Kidney (tissue), 14 donors: ENCODE results near the gene SCML2. TPM values are rescaled to one million over a fixed set of nuclear protein-coding genes. Genes with fewer than 3 reads are reported as not detected.

ENCODE experiments used
- DNase-seq, 5 donors: peaks; one replicate each; pipeline ENCODE4 v3.0.0-alpha.2; 2013 to 2020
- FAIRE-seq: peaks from 2 replicates; lab custom pipeline; 2012; peaks lifted over from hg19 to GRCh38; lab: Jason Lieb, UNC
- H3K27ac ChIP-seq, 2 donors: one replicate each; pipeline ENCODE4 v1.7.0; 2013; ENCODE audit warnings: low read depth in 2 of 2, low read length in 2 of 2, inconsistent platforms in 1 of 2
- H3K27me3 ChIP-seq: one replicate; pipeline ENCODE4 v1.7.1; 2013; ENCODE audit warnings: low read length, inconsistent platforms; ENCODE audit not compliant: control insufficient read depth, insufficient read depth
- H3K36me3 ChIP-seq, 3 donors: one replicate each; pipeline versions ENCODE4 v1.7.0 to v1.7.1; 2013; ENCODE audit warnings: low read length in 3 of 3, control low read depth in 1 of 3, inconsistent platforms in 1 of 3; ENCODE audit not compliant: insufficient read depth in 3 of 3, control insufficient read depth in 2 of 3
- H3K4me1 ChIP-seq, 3 donors: one replicate each; pipeline versions ENCODE4 v1.7.0 to v1.7.1; 2013; ENCODE audit warnings: low read length in 3 of 3, inconsistent platforms in 1 of 3, low read depth in 1 of 3; ENCODE audit not compliant: control insufficient read depth in 2 of 3, insufficient read depth in 2 of 3
- H3K4me3 ChIP-seq, 3 donors: one replicate each; pipeline versions ENCODE4 v1.7.0 to v1.8.1; 2013; ENCODE audit warnings: low read length in 3 of 3, control low read depth in 1 of 3, inconsistent platforms in 1 of 3
- H3K9ac ChIP-seq, 3 donors: one replicate each; pipeline versions ENCODE4 v1.7.0 to v1.7.1; 2013; ENCODE audit warnings: low read length in 3 of 3, control low read depth in 1 of 3, inconsistent platforms in 1 of 3
- H3K9me3 ChIP-seq, 3 donors: one replicate each; pipeline versions ENCODE4 v1.7.0 to v1.7.1; 2013; ENCODE audit warnings: low read length in 3 of 3, control low read depth in 1 of 3, inconsistent platforms in 1 of 3; ENCODE audit not compliant: control insufficient read depth in 2 of 3, insufficient read depth in 1 of 3
- intact Hi-C: fragments of 100-400 bp; cut with DNase I; formaldehyde crosslinking; loops from one replicate; pipeline ENCODE4 v1.11.1; 2022
- polyA plus RNA-seq: library from polyadenylated mRNA; stranded (reverse); fragments of 350-450 nt; fragmentation: Illumina TruSeq; extraction: RNeasy Lipid Tissue Mini Kit (QIAGEN cat#74804); gene quantifications from one replicate; pipeline ENCODE4 v1.2.3, GENCODE V29; 2014; ENCODE audit warnings: low read depth, low replicate concordance; ENCODE audit not compliant: insufficient read depth
- total RNA-seq: library from RNA; stranded (reverse); fragmentation: NEBNext Ultra II Directional; extraction: Animal tissue kit (Norgen Biotek cat#: 25700); gene quantifications from one replicate; pipeline ENCODE4 v1.2.1, GENCODE V29; 2021
- TF ChIP-seq, protein P1 (sequence below): IDR thresholded peaks from 3 replicates; pipeline ENCODE4 v1.5.1; 2012; ENCODE audit warnings: mild to moderate bottlenecking, moderate library complexity, borderline replicate concordance; ENCODE audit not compliant: insufficient read depth; ENCODE audit errors: extremely low read depth
- donor health status: control.
- donor health status: control.
- donor health status: control.
- donor health status: control.
- donor health status: control.
- donor health status: DM: yes; HTN: yes; CAD: no.
- donor health status: Normal renal cell carcinoma (clear cell type).

The SCML2 gene
- total and polyA plus RNA-seq, 2 donors from 2014 or later, result 1.3 to 1.4 TPM

DNA sequence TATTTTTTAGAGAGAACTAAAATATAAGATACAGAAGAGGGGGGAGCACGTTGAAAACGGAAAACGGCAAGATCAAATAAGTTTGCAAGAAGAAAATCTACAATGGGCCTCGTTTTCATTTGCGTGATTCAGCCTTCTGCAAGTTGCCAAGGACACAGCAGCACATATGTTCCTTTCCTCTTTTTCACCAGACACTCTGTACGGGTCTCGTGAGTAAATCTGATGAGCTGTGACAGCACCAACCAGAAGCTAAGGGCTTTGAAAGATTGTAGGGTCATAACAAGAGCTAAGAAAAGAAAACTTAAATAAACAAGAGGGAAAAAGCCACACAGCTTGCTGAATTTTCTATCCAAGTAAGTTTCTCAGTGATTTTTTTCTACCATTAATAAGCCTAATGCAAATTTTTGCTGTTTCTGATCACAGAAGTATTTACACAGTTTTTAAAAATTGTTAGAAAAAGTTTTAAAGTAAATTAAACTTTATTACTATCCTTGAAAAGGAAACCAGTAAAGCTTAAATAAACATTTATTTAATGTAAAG, 63.4 kb downstream of the SCML2 start:
- H3K27me3 ChIP-seq, result peaks cover 3% of the 10 kb centered on the region
- FAIRE-seq (no peak), DNase-seq (peak in 2 of 5 donors; percentile 47 to 49)
- H3K36me3 ChIP-seq, result no peaks in the 10 kb centered on the region
- no peak overlapping the region for H3K27ac ChIP-seq
- no peaks in the 10 kb centered on the region for H3K4me1 ChIP-seq
- no peak overlapping the region for H3K9ac ChIP-seq
- intact Hi-C loops, result no loop called here
- no peak overlapping the region for H3K4me3 ChIP-seq
- TF ChIP-seq, protein P1, sequence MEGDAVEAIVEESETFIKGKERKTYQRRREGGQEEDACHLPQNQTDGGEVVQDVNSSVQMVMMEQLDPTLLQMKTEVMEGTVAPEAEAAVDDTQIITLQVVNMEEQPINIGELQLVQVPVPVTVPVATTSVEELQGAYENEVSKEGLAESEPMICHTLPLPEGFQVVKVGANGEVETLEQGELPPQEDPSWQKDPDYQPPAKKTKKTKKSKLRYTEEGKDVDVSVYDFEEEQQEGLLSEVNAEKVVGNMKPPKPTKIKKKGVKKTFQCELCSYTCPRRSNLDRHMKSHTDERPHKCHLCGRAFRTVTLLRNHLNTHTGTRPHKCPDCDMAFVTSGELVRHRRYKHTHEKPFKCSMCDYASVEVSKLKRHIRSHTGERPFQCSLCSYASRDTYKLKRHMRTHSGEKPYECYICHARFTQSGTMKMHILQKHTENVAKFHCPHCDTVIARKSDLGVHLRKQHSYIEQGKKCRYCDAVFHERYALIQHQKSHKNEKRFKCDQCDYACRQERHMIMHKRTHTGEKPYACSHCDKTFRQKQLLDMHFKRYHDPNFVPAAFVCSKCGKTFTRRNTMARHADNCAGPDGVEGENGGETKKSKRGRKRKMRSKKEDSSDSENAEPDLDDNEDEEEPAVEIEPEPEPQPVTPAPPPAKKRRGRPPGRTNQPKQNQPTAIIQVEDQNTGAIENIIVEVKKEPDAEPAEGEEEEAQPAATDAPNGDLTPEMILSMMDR, result no peak
- H3K9me3 ChIP-seq, result no peaks in the 10 kb centered on the region

DNA sequence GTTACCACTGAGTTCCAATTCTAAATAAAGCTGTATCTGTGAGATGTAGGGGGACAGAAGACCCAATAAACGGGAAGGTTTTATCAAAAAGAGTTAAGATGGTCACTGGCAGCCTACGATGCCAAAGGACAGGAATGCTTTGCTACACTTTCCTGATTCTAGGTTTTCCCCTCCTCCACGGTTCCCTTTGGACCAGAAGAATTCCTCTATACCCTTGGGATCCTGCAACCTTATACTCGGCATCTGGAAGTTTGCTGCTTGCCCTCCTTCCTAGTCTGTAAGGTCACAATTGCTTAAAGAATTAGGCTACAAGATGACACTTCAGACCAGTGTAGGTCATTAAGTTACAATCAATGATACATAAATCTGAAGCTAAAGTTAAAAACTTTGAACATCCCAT, 64.3 kb downstream of the SCML2 start:
- TF ChIP-seq, protein P1, result no peak
- Histone ChIP-seq H3K4me3 (no peak overlapping the region), H3K4me1 (no peaks in the 10 kb centered on the region), H3K9me3 (no peaks in the 10 kb centered on the region), H3K27me3 (peaks cover 3% of the 10 kb centered on the region), H3K27ac (no peak overlapping the region), H3K9ac (no peak overlapping the region), H3K36me3 (no peaks in the 10 kb centered on the region)
- no peak for FAIRE-seq
- intact Hi-C loops, result no loop called here
- DNase-seq, result peak in 2 of 5 donors; percentile 14 to 22

DNA sequence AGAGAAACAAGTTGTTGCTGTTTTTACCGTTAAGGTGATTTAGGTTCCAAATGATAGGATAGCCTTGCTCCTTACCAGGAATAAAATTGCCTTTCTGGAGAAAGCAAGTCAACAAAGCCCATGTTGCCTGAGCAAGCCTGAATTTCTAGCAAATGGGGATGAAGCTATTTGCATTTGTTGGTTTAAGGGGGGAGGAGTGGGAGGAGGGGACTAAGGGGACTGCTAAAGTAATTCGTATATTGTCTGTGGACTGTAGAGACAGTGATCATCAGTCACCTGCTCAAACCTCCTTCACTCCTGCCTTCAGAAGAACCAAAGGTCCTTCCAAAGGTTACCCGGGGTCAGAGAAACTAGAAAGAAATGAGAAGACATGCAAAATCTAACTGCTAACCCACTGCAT, 65.8 kb downstream of the SCML2 start:
- H3K4me3 ChIP-seq, result no peak overlapping the region
- H3K4me1 ChIP-seq, result no peaks in the 10 kb centered on the region
- H3K9me3 ChIP-seq, result no peaks in the 10 kb centered on the region
- DNase-seq (peak in 2 of 5 donors; percentile 36 to 54), FAIRE-seq (no peak)
- TF ChIP-seq, protein P1, result no peak
- H3K36me3 ChIP-seq, result no peaks in the 10 kb centered on the region
- intact Hi-C loops, result no loop called here
- H3K27me3 ChIP-seq, result peaks cover 3% of the 10 kb centered on the region
- no peak overlapping the region for H3K9ac ChIP-seq
- H3K27ac ChIP-seq, result no peak overlapping the region

DNA sequence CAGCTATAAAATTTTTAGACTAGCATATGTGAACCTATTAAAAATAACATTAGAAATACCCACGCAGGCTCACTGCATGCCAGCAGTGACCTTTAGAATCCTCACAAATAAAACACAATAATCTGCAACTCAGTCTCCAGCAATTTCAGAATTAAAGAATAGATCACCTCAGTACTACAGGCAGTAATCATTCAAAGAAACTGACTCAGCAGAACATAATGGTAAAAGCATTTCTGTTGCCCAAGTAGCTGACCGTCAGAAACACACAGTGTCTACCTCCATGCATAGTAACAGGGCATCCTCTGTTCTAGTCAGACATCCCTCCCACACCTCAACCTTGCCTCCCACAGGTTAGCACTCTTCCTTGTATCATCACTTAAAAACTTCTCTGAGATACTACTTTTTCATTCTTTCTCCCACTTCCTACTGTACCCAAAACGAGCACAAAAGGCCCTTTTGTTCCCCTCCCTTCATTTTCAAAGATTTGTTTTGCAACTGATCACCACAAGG, 68.1 kb downstream of the SCML2 start:
- intact Hi-C loops, result no loop called here
- H3K27me3 ChIP-seq, result peaks cover 3% of the 10 kb centered on the region
- TF ChIP-seq, protein P1, result no peak
- H3K27ac ChIP-seq, result no peak overlapping the region
- H3K9ac ChIP-seq, result no peak overlapping the region
- H3K36me3 ChIP-seq, result no peaks in the 10 kb centered on the region
- DNase-seq (peak in 1 of 5 donors; percentile 6), FAIRE-seq (no peak)
- H3K9me3 ChIP-seq, result no peaks in the 10 kb centered on the region
- no peaks in the 10 kb centered on the region for H3K4me1 ChIP-seq
- H3K4me3 ChIP-seq, result no peak overlapping the region
